Central memory CD8-positive, alpha-beta T cell (primary cell): ENCODE measurements around the gene HSP90AB1.

Experiments used
- ATAC-seq: fragments of 150-1000 bp; cut with Tn5 transposase; replicated peaks from 2 replicates; pipeline ENCODE4 v1.10.0; 2022; ENCODE audit warnings: mild to moderate bottlenecking, moderate FRiP score, moderate number of reproducible peaks; ENCODE audit not compliant: poor library complexity, severe bottlenecking; ENCODE audit errors: extremely low read depth
- DNase-seq, 2 donors: peaks; one replicate each; pipeline ENCODE4 v3.0.0; 2021; ENCODE audit warnings: low spot score in 2 of 2
- H3K27ac Mint-ChIP-seq: one replicate; pipeline ENCODE4 v1.8.0; 2022; ENCODE audit warnings: low read depth, mild to moderate bottlenecking, moderate library complexity, mixed read lengths
- H3K27me3 Mint-ChIP-seq: one replicate; pipeline ENCODE4 v1.8.0; 2022; ENCODE audit warnings: mixed read lengths
- H3K36me3 Mint-ChIP-seq: one replicate; pipeline ENCODE4 v1.8.0; 2022; ENCODE audit warnings: mild to moderate bottlenecking, moderate library complexity, mixed read lengths; ENCODE audit not compliant: insufficient read depth
- H3K4me1 Mint-ChIP-seq: one replicate; pipeline ENCODE4 v1.8.0; 2022; ENCODE audit warnings: mixed read lengths
- H3K4me3 Mint-ChIP-seq: one replicate; pipeline ENCODE4 v1.8.0; 2022; ENCODE audit warnings: mild to moderate bottlenecking, moderate library complexity, mixed read lengths
- H3K9me3 Mint-ChIP-seq: one replicate; pipeline ENCODE4 v1.8.0; 2022; ENCODE audit warnings: mixed read lengths

HSP90AB1 gene

GRCh38 chr6:44265007-44265721, 18.3 kb downstream of the HSP90AB1 start, which contains the start of gene NFKBIE:
NFKBIE (minus strand) TSS chr6:44265551; CDS start chr6:44265346, 205 bp downstream.
- Mint-ChIP-seq H3K36me3 (peaks cover 28% of the 10 kb centered on the region), H3K4me1 (peaks cover 40% of the 10 kb centered on the region), H3K27me3 (peaks cover 18% of the 10 kb centered on the region), H3K27ac (peak within 1 kb of the TSS; percentile 98), H3K4me3 (peak within 1 kb of the TSS; percentile 94), H3K9me3 (no peaks in the 10 kb centered on the region)
- ATAC-seq (peak; percentile 50), DNase-seq (peak; percentile 92)

GRCh38 chr6:44265722-44266233, 18.9 kb downstream of the HSP90AB1 start:
- H3K27me3 Mint-ChIP-seq = peaks cover 22% of the 10 kb centered on the region
- DNase-seq = no peak

GRCh38 chr6:44266347-44266746, 19.4 kb downstream of the HSP90AB1 start:
- DNase-seq (no peak), ATAC-seq (no peak)
- Mint-ChIP-seq H3K27me3 (peaks cover 27% of the 10 kb centered on the region), H3K9me3 (no peaks in the 10 kb centered on the region), H3K36me3 (peaks cover 22% of the 10 kb centered on the region), H3K27ac (peak overlapping the region; percentile 98), H3K4me1 (peaks cover 37% of the 10 kb centered on the region), H3K4me3 (peak overlapping the region; percentile 94)

More at GRCh38 chr6:44265722-44266233, 18.9 kb downstream of the HSP90AB1 start:
- H3K4me1 Mint-ChIP-seq = peaks cover 39% of the 10 kb centered on the region
- peak overlapping the region; percentile 98 for H3K27ac Mint-ChIP-seq
- ATAC-seq = peak; percentile 75
- H3K36me3 Mint-ChIP-seq = peaks cover 23% of the 10 kb centered on the region
- no peaks in the 10 kb centered on the region for H3K9me3 Mint-ChIP-seq
- peak overlapping the region; percentile 94 for H3K4me3 Mint-ChIP-seq

GRCh38 chr6:44267252-44267651, 20.4 kb downstream of the HSP90AB1 start:
- ATAC-seq (no peak), DNase-seq (no peak)
- peaks cover 36% of the 10 kb centered on the region for H3K27me3 Mint-ChIP-seq
- peak overlapping the region; percentile 98 for H3K27ac Mint-ChIP-seq
- H3K36me3 Mint-ChIP-seq = peaks cover 16% of the 10 kb centered on the region
- H3K4me3 Mint-ChIP-seq = no peak overlapping the region
- peaks cover 36% of the 10 kb centered on the region for H3K4me1 Mint-ChIP-seq
- H3K9me3 Mint-ChIP-seq = no peaks in the 10 kb centered on the region

- no peak overlapping the region for H3K27ac Mint-ChIP-seq
- no peak for ATAC-seq
- H3K9me3 Mint-ChIP-seq = no peaks in the 10 kb centered on the region
- peak; percentile 46 to 53 for DNase-seq
- H3K4me1 Mint-ChIP-seq = peaks cover 27% of the 10 kb centered on the region
- H3K36me3 Mint-ChIP-seq = peaks cover 14% of the 10 kb centered on the region
- H3K27me3 Mint-ChIP-seq = peaks cover 46% of the 10 kb centered on the region
- H3K4me3 Mint-ChIP-seq = no peak overlapping the region
Observed at GRCh38 chr6:44268095-44268628, 21.3 kb downstream of the HSP90AB1 start.

GRCh38 chr6:44269178-44269920, 22.4 kb downstream of the HSP90AB1 start:
- H3K4me3 Mint-ChIP-seq = peak overlapping the region; percentile 74

GRCh38 chr6:44269921-44270525, 23.1 kb downstream of the HSP90AB1 start, which contains the start of gene TMEM151B:
TMEM151B (plus strand) TSS chr6:44270450; CDS start chr6:44270743, 293 bp downstream.
- ATAC-seq (no peak), DNase-seq (no peak)
- Mint-ChIP-seq H3K27me3 (peaks cover 64% of the 10 kb centered on the region), H3K27ac (no peak within 1 kb of the TSS), H3K9me3 (no peaks in the 10 kb centered on the region), H3K36me3 (peaks cover 3% of the 10 kb centered on the region), H3K4me1 (peaks cover 8% of the 10 kb centered on the region), H3K4me3 (peak within 1 kb of the TSS; percentile 74)

More at GRCh38 chr6:44269178-44269920, 22.4 kb downstream of the HSP90AB1 start:
- peaks cover 15% of the 10 kb centered on the region for H3K4me1 Mint-ChIP-seq
- DNase-seq = no peak
- peaks cover 57% of the 10 kb centered on the region for H3K27me3 Mint-ChIP-seq
- H3K9me3 Mint-ChIP-seq = no peaks in the 10 kb centered on the region
- ATAC-seq = no peak
- H3K27ac Mint-ChIP-seq = no peak overlapping the region
- peaks cover 7% of the 10 kb centered on the region for H3K36me3 Mint-ChIP-seq

- no peak for DNase-seq
- peak overlapping the region; percentile 74 for H3K4me3 Mint-ChIP-seq
- H3K36me3 Mint-ChIP-seq = peaks cover 3% of the 10 kb centered on the region
- H3K27me3 Mint-ChIP-seq = peaks cover 64% of the 10 kb centered on the region
- H3K27ac Mint-ChIP-seq = no peak overlapping the region
- H3K4me1 Mint-ChIP-seq = peaks cover 8% of the 10 kb centered on the region
- no peak for ATAC-seq
- H3K9me3 Mint-ChIP-seq = no peaks in the 10 kb centered on the region
Observed at GRCh38 chr6:44270526-44271405, 23.9 kb downstream of the HSP90AB1 start.

GRCh38 chr6:44271406-44271723, 24.5 kb downstream of the HSP90AB1 start:
- H3K27me3 Mint-ChIP-seq = peaks cover 64% of the 10 kb centered on the region

GRCh38 chr6:44271914-44272313, 25.0 kb downstream of the HSP90AB1 start:
- H3K27me3 Mint-ChIP-seq = peaks cover 68% of the 10 kb centered on the region
- no peak overlapping the region for H3K27ac Mint-ChIP-seq
- ATAC-seq (no peak), DNase-seq (no peak)
- H3K9me3 Mint-ChIP-seq = no peaks in the 10 kb centered on the region
- H3K36me3 Mint-ChIP-seq = peaks cover 5% of the 10 kb centered on the region
- peaks cover 8% of the 10 kb centered on the region for H3K4me1 Mint-ChIP-seq
- peak overlapping the region; percentile 65 for H3K4me3 Mint-ChIP-seq

More at GRCh38 chr6:44271406-44271723, 24.5 kb downstream of the HSP90AB1 start:
- peaks cover 3% of the 10 kb centered on the region for H3K36me3 Mint-ChIP-seq
- no peaks in the 10 kb centered on the region for H3K9me3 Mint-ChIP-seq
- H3K4me1 Mint-ChIP-seq = peaks cover 8% of the 10 kb centered on the region
- DNase-seq (no peak), ATAC-seq (no peak)
- H3K27ac Mint-ChIP-seq = no peak overlapping the region
- peak overlapping the region; percentile 65 for H3K4me3 Mint-ChIP-seq

- peaks cover 5% of the 10 kb centered on the region for H3K36me3 Mint-ChIP-seq
- H3K27me3 Mint-ChIP-seq = peaks cover 74% of the 10 kb centered on the region
- DNase-seq (no peak), ATAC-seq (no peak)
- H3K9me3 Mint-ChIP-seq = no peaks in the 10 kb centered on the region
- no peak overlapping the region for H3K4me3 Mint-ChIP-seq
- no peak overlapping the region for H3K27ac Mint-ChIP-seq
- peaks cover 8% of the 10 kb centered on the region for H3K4me1 Mint-ChIP-seq
Observed at GRCh38 chr6:44272529-44272928, 25.6 kb downstream of the HSP90AB1 start.
